Measurements from ENCODE around the gene FOXP1. TPM values are rescaled to one million over a fixed set of nuclear protein-coding genes. Genes with fewer than 3 reads are reported as not detected.
A peak's percentile ranks its signal among the peaks of the same experiment; 100 is the strongest.

The FOXP1 gene
- total and polyA plus RNA-seq, 2 of the 13 experiments (the other 11 are each of a cell fraction or from before 2014, with no cell fraction given) = 40.4 to 59.0 TPM

DNA sequence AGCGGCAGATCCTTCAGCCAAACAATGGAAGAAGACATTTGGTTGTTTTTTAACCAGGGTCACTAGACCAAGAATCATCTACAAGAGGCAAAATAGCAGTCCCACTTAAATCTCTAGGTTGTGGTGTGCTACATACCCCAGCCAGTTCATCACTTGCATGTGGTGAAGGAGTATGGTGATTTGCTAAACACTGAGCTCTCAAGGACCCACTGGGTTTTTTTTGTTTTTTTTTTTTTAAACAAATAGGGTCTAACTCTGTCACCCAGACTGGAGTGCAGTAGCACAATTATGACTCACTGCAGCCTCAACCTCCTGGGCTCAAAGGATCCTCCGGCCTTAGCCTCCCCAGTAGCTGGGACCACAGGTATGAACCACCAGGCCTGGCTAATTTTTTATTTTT, 508.0 kb downstream of the FOXP1 start:
- Histone ChIP-seq H3K27me3 (ENCODE audit: control insufficient read depth in 1 of 2, insufficient read depth in 2 of 2, low read length in 2 of 2) (no peaks in the 10 kb centered on the region), H3K9me3 (ENCODE audit: low read length) (no peaks in the 10 kb centered on the region), H2AFZ (ENCODE audit: low read length) (no peak overlapping the region), H4K20me1 (ENCODE audit: insufficient read depth, low read length) (no peaks in the 10 kb centered on the region), H3K4me2 (ENCODE audit: low read depth, low read length) (no peak overlapping the region), H3K36me3 (replicated peaks in 1 of 2; ENCODE audit: control insufficient read depth in 1 of 2, insufficient read depth in 2 of 2, low read length in 2 of 2) (no peaks in the 10 kb centered on the region), H3K4me1 (ENCODE audit: insufficient read depth, low read length) (peaks cover 21% of the 10 kb centered on the region), H3K4me3 (replicated peaks in 1 of 3; ENCODE audit: insufficient read depth in 1 of 3, low read depth in 2 of 3, low read length in 3 of 3) (no peak overlapping the region), H3K79me2 (ENCODE audit: insufficient read depth, low read length) (peaks cover 2% of the 10 kb centered on the region), H3K27ac (ENCODE audit: extremely low read length, insufficient read depth, low read length) (no peak overlapping the region), H3K9ac (ENCODE audit: insufficient read depth, low read depth, low read length) (no peak overlapping the region)
- 100% methylated on average over 2 of the region's 2 CpGs for WGBS (ENCODE audit: low lambda C conversion rate)
- ChIA-PET POLR2A (interaction anchor here (0.9 to 1.4 kb wide), 2 partner anchors 11 to 66 kb away, joined by 3 read pairs; no protein-coding TSS in a partner anchor), CTCF (ENCODE audit: low intra/inter-chr PET ratio, low total read pairs) (no interaction called here)
- FAIRE-seq (no peak), ATAC-seq (no peak), DNase-seq (ENCODE audit: low spot score) (no peak)
- no TSS peak for BruUV-seq (replicated peaks)
- intact Hi-C loops (cut with micrococcal nuclease; ENCODE audit: unreplicated experiment) (no loop called here), in situ Hi-C loops (cut with HindIII; ENCODE audit: extremely low pct_ligation_motif_present, low pct_unique_long_range_greater_than_20kb) (no loop called here)
- TF ChIP-seq, protein P1, sequence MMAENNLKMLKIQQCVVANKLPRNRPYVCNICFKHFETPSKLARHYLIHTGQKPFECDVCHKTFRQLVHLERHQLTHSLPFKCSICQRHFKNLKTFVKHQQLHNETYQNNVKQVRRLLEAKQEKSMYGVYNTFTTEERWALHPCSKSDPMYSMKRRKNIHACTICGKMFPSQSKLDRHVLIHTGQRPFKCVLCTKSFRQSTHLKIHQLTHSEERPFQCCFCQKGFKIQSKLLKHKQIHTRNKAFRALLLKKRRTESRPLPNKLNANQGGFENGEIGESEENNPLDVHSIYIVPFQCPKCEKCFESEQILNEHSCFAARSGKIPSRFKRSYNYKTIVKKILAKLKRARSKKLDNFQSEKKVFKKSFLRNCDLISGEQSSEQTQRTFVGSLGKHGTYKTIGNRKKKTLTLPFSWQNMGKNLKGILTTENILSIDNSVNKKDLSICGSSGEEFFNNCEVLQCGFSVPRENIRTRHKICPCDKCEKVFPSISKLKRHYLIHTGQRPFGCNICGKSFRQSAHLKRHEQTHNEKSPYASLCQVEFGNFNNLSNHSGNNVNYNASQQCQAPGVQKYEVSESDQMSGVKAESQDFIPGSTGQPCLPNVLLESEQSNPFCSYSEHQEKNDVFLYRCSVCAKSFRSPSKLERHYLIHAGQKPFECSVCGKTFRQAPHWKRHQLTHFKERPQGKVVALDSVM (CRISPR knock-in tag; IDR thresholded peaks at IDR 0.05) = peak; percentile 86
- peak; percentile 39; the same call in 1 of the 2 replicates for TF ChIP-seq FOSL2 (CRISPR knock-in tag; IDR thresholded peaks at IDR 0.05)
- TF ChIP-seq, protein P2, sequence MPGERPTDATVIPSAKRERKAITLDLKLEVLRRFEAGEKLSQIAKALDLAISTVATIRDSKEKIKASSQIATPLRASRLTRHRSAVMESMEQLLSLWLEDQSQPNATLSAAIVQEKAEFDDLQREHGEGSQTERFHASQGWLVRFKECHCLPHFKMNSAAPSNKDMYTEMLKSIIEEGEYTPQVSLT (CRISPR knock-in tag; IDR thresholded peaks at IDR 0.05; ENCODE audit: borderline replicate concordance, low read depth) = no peak

GRCh38 chr3:71074423-71074822, 509.1 kb downstream of the FOXP1 start:
- CTCF ChIA-PET (ENCODE audit: low intra/inter-chr PET ratio, low total read pairs) = no interaction called here
- no peak for FAIRE-seq

More at GRCh38 chr3:71074423-71074822, 509.1 kb downstream of the FOXP1 start:
- Histone ChIP-seq H4K20me1 (ENCODE audit: insufficient read depth, low read length) (no peaks in the 10 kb centered on the region), H3K9ac (ENCODE audit: insufficient read depth, low read depth, low read length) (no peak overlapping the region), H3K4me1 (ENCODE audit: insufficient read depth, low read length) (peaks cover 32% of the 10 kb centered on the region), H2AFZ (ENCODE audit: low read length) (no peak overlapping the region), H3K79me2 (ENCODE audit: insufficient read depth, low read length) (peaks cover 2% of the 10 kb centered on the region), H3K4me2 (ENCODE audit: low read depth, low read length) (no peak overlapping the region), H3K27ac (ENCODE audit: extremely low read length, insufficient read depth, low read length) (no peak overlapping the region), H3K4me3 (replicated peaks in 1 of 3; ENCODE audit: insufficient read depth in 1 of 3, low read depth in 2 of 3, low read length in 3 of 3) (no peak overlapping the region), H3K36me3 (replicated peaks in 1 of 2; ENCODE audit: control insufficient read depth in 1 of 2, insufficient read depth in 2 of 2, low read length in 2 of 2) (no peaks in the 10 kb centered on the region), H3K27me3 (ENCODE audit: control insufficient read depth in 1 of 2, insufficient read depth in 2 of 2, low read length in 2 of 2) (no peaks in the 10 kb centered on the region), H3K9me3 (ENCODE audit: low read length) (no peaks in the 10 kb centered on the region)
- POLR2A ChIA-PET = no interaction called here
- WGBS (ENCODE audit: low lambda C conversion rate) = 92% methylated on average over 3 of the region's 3 CpGs
- in situ Hi-C loops (cut with HindIII; ENCODE audit: extremely low pct_ligation_motif_present, low pct_unique_long_range_greater_than_20kb) (no loop called here), intact Hi-C loops (cut with micrococcal nuclease; ENCODE audit: unreplicated experiment) (no loop called here)
- no peak for ATAC-seq
- no peak for TF ChIP-seq NFE2L2 (IDR thresholded peaks at IDR 0.05; ENCODE audit: low read length)
- no peak for TF ChIP-seq MAFG (CRISPR knock-in tag; IDR thresholded peaks at IDR 0.05)
- TF ChIP-seq ZBTB14 (CRISPR knock-in tag; IDR thresholded peaks at IDR 0.05) = no peak
- TF ChIP-seq YY1 (IDR thresholded peaks at IDR 0.05; ENCODE audit: insufficient read depth, insufficient replicate concordance, low read depth, low read length) = no peak
- TF ChIP-seq POLR2A (IDR thresholded peaks at IDR 0.05; ENCODE audit: insufficient read depth in 1 of 2, low read depth in 2 of 2, low read length in 2 of 2) = no peak
- no peak for TF ChIP-seq IRX3 (CRISPR knock-in tag; IDR thresholded peaks at IDR 0.05; ENCODE audit: borderline replicate concordance, low read depth)
- no peak for TF ChIP-seq ATF1 (CRISPR knock-in tag; IDR thresholded peaks at IDR 0.05)
- BruUV-seq (replicated peaks) = no TSS peak
- no peak for DNase-seq (ENCODE audit: low spot score)
